GM12878 (cell line): ENCODE data around the gene GPLD1. TPM values are rescaled to one million over a fixed set of nuclear protein-coding genes. Genes with fewer than 3 reads are reported as not detected.

ENCODE experiments used
- ASH2L ChIP-seq: fragments of 300-600, 200-600 bp; sonication (generic); IDR thresholded peaks from 2 replicates; pipeline ENCODE4 v1.6.1; 2017; ENCODE audit warnings: low read depth, mild to moderate bottlenecking, borderline replicate concordance
- BHLHE40 ChIP-seq, 2 experiments: fragments of 450-650 bp in 1 of 2; IDR thresholded peaks; 2 replicates each; pipeline ENCODE4 v1.6.1; 2011 to 2017; ENCODE audit warnings: low read depth in 2 of 2, borderline replicate concordance in 1 of 2, improper control_type of control experiment in 1 of 2, low read length in 1 of 2, mild to moderate bottlenecking in 1 of 2
- BRCA1 ChIP-seq: IDR thresholded peaks from 2 replicates; pipeline ENCODE4 v1.6.1; 2011; ENCODE audit warnings: low read depth, low read length, improper control_type of control experiment
- CBFB ChIP-seq: IDR thresholded peaks from 2 replicates; pipeline ENCODE4 v1.6.1; 2016; ENCODE audit warnings: antibody characterized with exemption, low read depth
- CHD4 ChIP-seq: fragments of 200-600 bp; sonication (generic); IDR thresholded peaks from 2 replicates; pipeline ENCODE4 v1.6.1; 2016; ENCODE audit warnings: mild to moderate bottlenecking
- CREB1 ChIP-seq: IDR thresholded peaks from 2 replicates; pipeline ENCODE4 v1.6.1; 2012; ENCODE audit warnings: low read depth, mild to moderate bottlenecking, inconsistent platforms
- E4F1 ChIP-seq: fragments of 450-650 bp; IDR thresholded peaks from 2 replicates; pipeline ENCODE4 v1.6.1; 2018; ENCODE audit warnings: borderline replicate concordance, mild to moderate bottlenecking; ENCODE audit not compliant: partially characterized antibody
- EGR1 ChIP-seq, 2 experiments: IDR thresholded peaks; 1 replicate in 1 of 2; 2 replicates in 1 of 2; pipeline ENCODE4 v1.6.1; 2011 to 2012; ENCODE audit warnings: low read depth in 2 of 2, low read length in 2 of 2, borderline replicate concordance in 1 of 2, mild to moderate bottlenecking in 1 of 2, moderate library complexity in 1 of 2
- GATAD2B ChIP-seq: fragments of 450-650 bp; conservative IDR thresholded peaks from 2 replicates; pipeline ENCODE4 v1.6.1; 2017; ENCODE audit warnings: low read depth, mild to moderate bottlenecking, moderate library complexity
- IKZF2 ChIP-seq, 2 experiments: fragments of 450-650 bp; IDR thresholded peaks; 2 replicates each; pipeline ENCODE4 v1.6.1; 2017; ENCODE audit warnings: mild to moderate bottlenecking in 2 of 2, moderate library complexity in 2 of 2
- JUNB ChIP-seq: IDR thresholded peaks from 2 replicates; pipeline ENCODE4 v1.6.1; 2016; ENCODE audit warnings: antibody characterized with exemption, mild to moderate bottlenecking
- MAX ChIP-seq: IDR thresholded peaks from 2 replicates; pipeline ENCODE4 v1.6.1; 2012; ENCODE audit warnings: low read depth, low read length, improper control_type of control experiment
- MEF2A ChIP-seq: IDR thresholded peaks from 2 replicates; pipeline ENCODE4 v1.6.1; 2011; ENCODE audit warnings: low read depth, mild to moderate bottlenecking, low read length, moderate library complexity; ENCODE audit not compliant: insufficient read depth
- MXI1 ChIP-seq: fragments of 150-350 bp; IDR thresholded peaks from 2 replicates; pipeline ENCODE4 v1.6.1; 2011; ENCODE audit warnings: low read depth, mild to moderate bottlenecking, inconsistent platforms, low read length, improper control_type of control experiment
- POU2F2 ChIP-seq: IDR thresholded peaks from 3 replicates; pipeline ENCODE4 v1.6.1; 2011; ENCODE audit warnings: low read depth, mild to moderate bottlenecking, low read length, borderline replicate concordance
- RAD21 ChIP-seq: IDR thresholded peaks from 2 replicates; pipeline ENCODE4 v1.6.1; 2011; ENCODE audit warnings: mild to moderate bottlenecking, low read depth, low read length, moderate library complexity; ENCODE audit not compliant: insufficient read depth
- RAD51 ChIP-seq: fragments of 450-650 bp; IDR thresholded peaks from 2 replicates; pipeline ENCODE4 v1.6.1; 2016; ENCODE audit warnings: moderate library complexity, mild to moderate bottlenecking, inconsistent platforms
- RELA ChIP-seq: fragments of 450-650 bp; IDR thresholded peaks from 2 replicates; pipeline ENCODE4 v1.8.0; 2014; ENCODE audit warnings: borderline replicate concordance; ENCODE audit not compliant: partially characterized antibody
- RUNX3 ChIP-seq: IDR thresholded peaks from 2 replicates; pipeline ENCODE4 v1.6.1; 2012; ENCODE audit warnings: low read length, inconsistent platforms
- SPI1 ChIP-seq: IDR thresholded peaks from 2 replicates; pipeline ENCODE4 v1.6.1; 2011; ENCODE audit warnings: low read depth, mild to moderate bottlenecking, low read length, moderate library complexity, borderline replicate concordance; ENCODE audit not compliant: insufficient read depth
- SRF ChIP-seq, 2 experiments: IDR thresholded peaks; 2 replicates each; pipeline ENCODE4 v1.6.1; 2011; ENCODE audit warnings: low read depth in 2 of 2, low read length in 2 of 2, mild to moderate bottlenecking in 1 of 2, moderate library complexity in 1 of 2
- TCF12 ChIP-seq: IDR thresholded peaks from 2 replicates; pipeline ENCODE4 v1.6.1; 2011; ENCODE audit warnings: low read depth, mild to moderate bottlenecking, low read length
- USF2 ChIP-seq: IDR thresholded peaks from 2 replicates; pipeline ENCODE4 v1.6.1; 2011; ENCODE audit warnings: low read depth, low read length, improper control_type of control experiment, borderline replicate concordance
- ZNF384 ChIP-seq: IDR thresholded peaks from 2 replicates; pipeline ENCODE4 v1.6.1; 2012; ENCODE audit warnings: low read depth, mild to moderate bottlenecking, low read length, improper control_type of control experiment, borderline replicate concordance
- polyA plus RNA-seq, 11 experiments: library from polyadenylated mRNA; depleted of rRNA in 4 of 11; unstranded in 6 of 11; stranded (reverse) in 5 of 11; fragments of >200 nt; fragmentation: Nextera tagmentation in 4 of 11; fragmentation: Illumina TruSeq in 1 of 11; extraction: Ambion mirVana in 4 of 11; extraction: Trizol in 1 of 11; gene quantifications; 1 replicate in 1 of 11; 2 replicates in 10 of 11; pipeline versions ENCODE4 v1.2.1 to v1.2.3, GENCODE V29; 2011 to 2016; ENCODE audit warnings: inconsistent platforms in 2 of 11, missing spikeins in 2 of 11, low read depth in 1 of 11
- total RNA-seq, 4 experiments: library from RNA; depleted of rRNA in 3 of 4; stranded (reverse); fragments of >200 nt in 3 of 4; fragmentation: Illumina TruSeq in 1 of 4; extraction: Trizol in 1 of 4; gene quantifications; 2 replicates each; pipeline versions ENCODE4 v1.2.1 to v1.2.3, GENCODE V29; 2013 to 2021
- TF ChIP-seq, protein P1 (sequence below): fragments of 450-650 bp; IDR thresholded peaks from 2 replicates; pipeline ENCODE4 v1.6.1; 2017; ENCODE audit warnings: antibody characterized with exemption, mild to moderate bottlenecking, moderate library complexity

The GPLD1 gene
- total and polyA plus RNA-seq, 10 of the 15 experiments (the other 5 are each of a cell fraction or from before 2014, with no cell fraction given), result 0.04 to 1.0 (median 0.69) TPM

DNA sequence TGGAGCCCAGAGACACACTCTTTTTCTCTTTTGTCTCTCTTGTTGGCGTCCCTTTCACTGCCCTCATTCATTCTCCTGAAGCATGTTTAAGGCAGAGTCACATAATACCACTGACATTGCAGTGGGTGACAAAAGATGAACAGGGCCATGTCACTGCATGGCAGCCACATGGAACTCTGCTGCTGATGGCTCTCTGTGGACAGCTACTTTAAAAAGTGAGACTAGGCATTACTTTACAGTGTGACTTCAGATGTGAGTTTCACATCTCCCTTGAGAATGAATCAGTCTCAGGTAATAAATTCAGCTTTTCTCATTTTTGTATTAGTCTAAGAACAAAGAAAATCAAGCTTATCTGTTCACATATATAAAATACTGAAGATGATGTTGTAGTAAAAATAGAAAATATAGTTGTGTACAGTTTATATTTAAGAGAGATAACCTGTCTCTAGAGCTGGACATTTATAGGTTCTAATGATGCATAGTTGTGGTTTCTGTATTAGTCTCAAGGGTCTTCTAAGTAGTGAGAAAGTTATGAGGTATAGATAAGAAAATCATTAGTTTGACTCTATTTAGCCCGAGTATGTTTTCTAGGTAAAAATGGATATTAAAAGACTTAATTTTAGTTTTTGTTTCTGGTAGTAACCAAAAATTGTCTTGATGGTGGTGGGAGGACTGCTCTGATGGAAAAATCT, 80.5 kb downstream of the GPLD1 start (continued):
- TF ChIP-seq MAX, result no peak
- TF ChIP-seq BHLHE40 (IDR thresholded peaks at IDR 0.05; ENCODE audit: borderline replicate concordance in 1 of 2, low read depth in 2 of 2, low read length in 1 of 2), result no peak
- TF ChIP-seq, protein P1, sequence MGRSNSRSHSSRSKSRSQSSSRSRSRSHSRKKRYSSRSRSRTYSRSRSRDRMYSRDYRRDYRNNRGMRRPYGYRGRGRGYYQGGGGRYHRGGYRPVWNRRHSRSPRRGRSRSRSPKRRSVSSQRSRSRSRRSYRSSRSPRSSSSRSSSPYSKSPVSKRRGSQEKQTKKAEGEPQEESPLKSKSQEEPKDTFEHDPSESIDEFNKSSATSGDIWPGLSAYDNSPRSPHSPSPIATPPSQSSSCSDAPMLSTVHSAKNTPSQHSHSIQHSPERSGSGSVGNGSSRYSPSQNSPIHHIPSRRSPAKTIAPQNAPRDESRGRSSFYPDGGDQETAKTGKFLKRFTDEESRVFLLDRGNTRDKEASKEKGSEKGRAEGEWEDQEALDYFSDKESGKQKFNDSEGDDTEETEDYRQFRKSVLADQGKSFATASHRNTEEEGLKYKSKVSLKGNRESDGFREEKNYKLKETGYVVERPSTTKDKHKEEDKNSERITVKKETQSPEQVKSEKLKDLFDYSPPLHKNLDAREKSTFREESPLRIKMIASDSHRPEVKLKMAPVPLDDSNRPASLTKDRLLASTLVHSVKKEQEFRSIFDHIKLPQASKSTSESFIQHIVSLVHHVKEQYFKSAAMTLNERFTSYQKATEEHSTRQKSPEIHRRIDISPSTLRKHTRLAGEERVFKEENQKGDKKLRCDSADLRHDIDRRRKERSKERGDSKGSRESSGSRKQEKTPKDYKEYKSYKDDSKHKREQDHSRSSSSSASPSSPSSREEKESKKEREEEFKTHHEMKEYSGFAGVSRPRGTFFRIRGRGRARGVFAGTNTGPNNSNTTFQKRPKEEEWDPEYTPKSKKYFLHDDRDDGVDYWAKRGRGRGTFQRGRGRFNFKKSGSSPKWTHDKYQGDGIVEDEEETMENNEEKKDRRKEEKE, result no peak
- TF ChIP-seq BRCA1, result no peak
- peak; percentile 86 for TF ChIP-seq MXI1
- no peak for TF ChIP-seq E4F1
- no peak for TF ChIP-seq CREB1
- no peak for TF ChIP-seq ASH2L
- TF ChIP-seq IKZF2 (IDR thresholded peaks at IDR 0.05), result 0 out of 4 replicates have a peak, but pooled peaks of 1 of the 2 experiments have one; percentile 25
- no peak for TF ChIP-seq EGR1 (IDR thresholded peaks at IDR 0.05; ENCODE audit: borderline replicate concordance in 1 of 2, low read depth in 2 of 2, low read length in 2 of 2)
- no peak for TF ChIP-seq TCF12
- TF ChIP-seq GATAD2B, result no peak
- no peak for TF ChIP-seq POU2F2
- no peak for TF ChIP-seq USF2
- TF ChIP-seq RAD51, result no peak
- no peak for TF ChIP-seq SPI1
- no peak for TF ChIP-seq MEF2A
- TF ChIP-seq CHD4, result no peak
- peak; percentile 43; the same call in 1 of the 2 replicates for TF ChIP-seq JUNB
- no peak for TF ChIP-seq SRF (IDR thresholded peaks at IDR 0.05; ENCODE audit: low read depth in 2 of 2, low read length in 2 of 2)
- TF ChIP-seq RUNX3, result peak; percentile 59; the same call in 1 of the 2 replicates
- no peak for TF ChIP-seq ZNF384
- TF ChIP-seq RAD21, result no peak
- TF ChIP-seq CBFB, result no peak
- no peak for TF ChIP-seq RELA
